Neural progenitor cell (in vitro differentiated cells): ENCODE measurements around the gene C1QTNF6. TPM values are rescaled to one million over a fixed set of nuclear protein-coding genes. Genes with fewer than 3 reads are reported as not detected.
A peak's percentile ranks its signal among the peaks of the same experiment; 100 is the strongest.

Experiments
- DNase-seq: peaks from one replicate; pipeline ENCODE4 v3.0.0-alpha.2; 2016; ENCODE audit warnings: low spot score
- H2AFZ ChIP-seq: fragments of 200-600 bp; sonication (generic); replicated peaks from 2 replicates; pipeline ENCODE4 v1.6.1; 2016; ENCODE audit warnings: antibody characterized with exemption
- H3F3A ChIP-seq: fragments of 200-600 bp; sonication (generic); 2 replicates; pipeline ENCODE4 v1.6.1; 2016; ENCODE audit warnings: antibody characterized with exemption, low read depth
- H3K27ac ChIP-seq: fragments of 200-600 bp; sonication (generic); 2 replicates; pipeline ENCODE4 v1.5.1; 2016; ENCODE audit warnings: mild to moderate bottlenecking
- H3K27me3 ChIP-seq: fragments of 200-600 bp; sonication (generic); 2 replicates; pipeline ENCODE4 v1.6.1; 2016; ENCODE audit warnings: mild to moderate bottlenecking, moderate library complexity
- H3K36me3 ChIP-seq: fragments of 200-600 bp; sonication (generic); 2 replicates; pipeline ENCODE4 v1.5.1; 2016
- H3K4me1 ChIP-seq: fragments of 200-600 bp; sonication (generic); 2 replicates; pipeline ENCODE4 v1.6.1; 2016; ENCODE audit warnings: mixed run types
- H3K4me2 ChIP-seq: fragments of 200-600 bp; sonication (generic); 2 replicates; pipeline ENCODE4 v1.6.1; 2016
- H3K4me3 ChIP-seq: fragments of 200-600 bp; sonication (generic); 2 replicates; pipeline ENCODE4 v1.5.1; 2016
- H3K79me2 ChIP-seq: fragments of 200-600 bp; sonication (generic); 2 replicates; pipeline ENCODE4 v1.6.1; 2016; ENCODE audit warnings: low read depth
- H3K9ac ChIP-seq: fragments of 200-600 bp; sonication (generic); 2 replicates; pipeline ENCODE4 v1.6.1; 2016
- H3K9me3 ChIP-seq: fragments of 200-600 bp; sonication (generic); 2 replicates; pipeline ENCODE4 v1.5.1; 2016; ENCODE audit warnings: low read depth
- H4K20me1 ChIP-seq: fragments of 200-600 bp; sonication (generic); 2 replicates; pipeline ENCODE4 v1.6.1; 2016; ENCODE audit warnings: low read depth
- H3K27ac Mint-ChIP-seq: 3 replicates; pipeline ENCODE4 v1.8.0; 2021; ENCODE audit warnings: mixed read lengths
- H3K27me3 Mint-ChIP-seq: 2 replicates; pipeline ENCODE4 v1.8.0; 2022; ENCODE audit warnings: low read depth, mild to moderate bottlenecking, inconsistent platforms, moderate library complexity, mixed read lengths; ENCODE audit not compliant: insufficient read depth
- H3K36me3 Mint-ChIP-seq: 3 replicates; pipeline ENCODE4 v1.8.0; 2021; ENCODE audit warnings: mixed read lengths
- H3K4me1 Mint-ChIP-seq: 3 replicates; pipeline ENCODE4 v1.8.0; 2021; ENCODE audit warnings: mixed read lengths
- H3K4me3 Mint-ChIP-seq: 3 replicates; pipeline ENCODE4 v1.8.0; 2021; ENCODE audit warnings: mild to moderate bottlenecking, moderate library complexity, mixed read lengths
- H3K9me3 Mint-ChIP-seq: 3 replicates; pipeline ENCODE4 v1.8.0; 2020; ENCODE audit warnings: mixed read lengths
- CTCF ChIP-seq: fragments of 200-600 bp; sonication (generic); IDR thresholded peaks from 2 replicates; pipeline ENCODE4 v1.5.1; 2017; ENCODE audit warnings: antibody characterized with exemption, mild to moderate bottlenecking
- EZH2 ChIP-seq: fragments of 200-600 bp; sonication (generic); IDR thresholded peaks from 2 replicates; pipeline ENCODE4 v1.6.1; 2017; ENCODE audit warnings: antibody characterized with exemption, mild to moderate bottlenecking, moderate library complexity
- EZH2phosphoT487 ChIP-seq: fragments of 200-600 bp; sonication (generic); IDR thresholded peaks from 2 replicates; pipeline ENCODE4 v1.6.1; 2017; ENCODE audit warnings: antibody characterized with exemption
- total RNA-seq: library from RNA; depleted of rRNA; stranded (reverse); fragments of >200 nt; gene quantifications from 2 replicates; pipeline ENCODE4 v1.2.3, GENCODE V29; 2015; ENCODE audit warnings: low replicate concordance

The C1QTNF6 gene
- total RNA-seq, 1 donor from 2014 or later = 7.2 TPM

- Mint-ChIP-seq H3K36me3 (no peaks in the 10 kb centered on the region), H3K4me1 (peaks cover 5% of the 10 kb centered on the region), H3K4me3 (no peak overlapping the region)
Measured at GRCh38 chr22:37153901-37154300, 34.1 kb downstream of the C1QTNF6 start.

GRCh38 chr22:37151401-37151800 is 36.6 kb downstream of the C1QTNF6 start:
- H3K36me3 ChIP-seq = no peaks in the 10 kb centered on the region
- H3K4me2 ChIP-seq = no peak overlapping the region
- no peak for DNase-seq
- H3K27me3 ChIP-seq = no peaks in the 10 kb centered on the region
- H3K27ac ChIP-seq = no peak overlapping the region
- no peak overlapping the region for H2AFZ ChIP-seq
- H3F3A ChIP-seq = no peaks in the 10 kb centered on the region
- peaks cover 15% of the 10 kb centered on the region for H3K27me3 Mint-ChIP-seq
- peaks cover 6% of the 10 kb centered on the region for H3K4me1 ChIP-seq
- TF ChIP-seq CTCF (no peak), EZH2 (no peak), EZH2phosphoT487 (no peak)
- no peak overlapping the region for H3K27ac Mint-ChIP-seq
- peaks cover 5% of the 10 kb centered on the region for H3K9me3 ChIP-seq
- H3K79me2 ChIP-seq = no peaks in the 10 kb centered on the region
- H3K9me3 Mint-ChIP-seq = peaks cover 12% of the 10 kb centered on the region
- peaks cover 6% of the 10 kb centered on the region for H3K4me1 Mint-ChIP-seq
- no peak overlapping the region for H3K9ac ChIP-seq
- no peaks in the 10 kb centered on the region for H4K20me1 ChIP-seq
- H3K4me3 Mint-ChIP-seq = no peak overlapping the region
- no peak overlapping the region for H3K4me3 ChIP-seq
- H3K36me3 Mint-ChIP-seq = no peaks in the 10 kb centered on the region

More at GRCh38 chr22:37153901-37154300, 34.1 kb downstream of the C1QTNF6 start:
- Histone ChIP-seq H3F3A (no peaks in the 10 kb centered on the region), H3K9me3 (peaks cover 5% of the 10 kb centered on the region), H3K27me3 (no peaks in the 10 kb centered on the region), H3K4me1 (peaks cover 6% of the 10 kb centered on the region), H4K20me1 (no peaks in the 10 kb centered on the region), H3K27ac (no peak overlapping the region), H3K79me2 (no peaks in the 10 kb centered on the region), H3K36me3 (no peaks in the 10 kb centered on the region), H3K4me2 (no peak overlapping the region), H2AFZ (no peak overlapping the region), H3K4me3 (no peak overlapping the region), H3K9ac (no peak overlapping the region)
- Mint-ChIP-seq H3K9me3 (peaks cover 12% of the 10 kb centered on the region), H3K27ac (peak overlapping the region; percentile 39), H3K27me3 (peaks cover 11% of the 10 kb centered on the region)
- TF ChIP-seq EZH2 (no peak), CTCF (no peak), EZH2phosphoT487 (no peak)
- DNase-seq = no peak

- DNase-seq = no peak
- Mint-ChIP-seq H3K9me3 (peaks cover 9% of the 10 kb centered on the region), H3K27me3 (peaks cover 17% of the 10 kb centered on the region)
Measured at GRCh38 chr22:37150701-37151100, 37.3 kb downstream of the C1QTNF6 start.

More at GRCh38 chr22:37150701-37151100, 37.3 kb downstream of the C1QTNF6 start:
- H3K9me3 ChIP-seq = peaks cover 5% of the 10 kb centered on the region
- H3K79me2 ChIP-seq = no peaks in the 10 kb centered on the region
- H3K36me3 ChIP-seq = no peaks in the 10 kb centered on the region
- Mint-ChIP-seq H3K27ac (no peak overlapping the region), H3K36me3 (no peaks in the 10 kb centered on the region), H3K4me1 (peaks cover 13% of the 10 kb centered on the region), H3K4me3 (no peak overlapping the region)
- TF ChIP-seq EZH2 (no peak), CTCF (no peak), EZH2phosphoT487 (no peak)
- peaks cover 6% of the 10 kb centered on the region for H3K4me1 ChIP-seq
- no peak overlapping the region for H3K4me3 ChIP-seq
- H3K4me2 ChIP-seq = no peak overlapping the region
- H4K20me1 ChIP-seq = no peaks in the 10 kb centered on the region
- H3K27me3 ChIP-seq = no peaks in the 10 kb centered on the region
- no peak overlapping the region for H2AFZ ChIP-seq
- no peak overlapping the region for H3K27ac ChIP-seq
- no peaks in the 10 kb centered on the region for H3F3A ChIP-seq
- H3K9ac ChIP-seq = no peak overlapping the region
